HG03066 (cell line): Measurements from ENCODE around the gene TNIP1.

Experiments
- ATAC-seq: cut with Tn5 transposase; IDR thresholded peaks from one replicate; pipeline ENCODE4 v1.9.1; 2021; ENCODE audit warnings: low read depth; ENCODE audit not compliant: unreplicated experiment

TNIP1 gene

GRCh38 chr5:151026679-151027078 lies 54.2 kb downstream of the TNIP1 start:
- ATAC-seq = no peak

DNA sequence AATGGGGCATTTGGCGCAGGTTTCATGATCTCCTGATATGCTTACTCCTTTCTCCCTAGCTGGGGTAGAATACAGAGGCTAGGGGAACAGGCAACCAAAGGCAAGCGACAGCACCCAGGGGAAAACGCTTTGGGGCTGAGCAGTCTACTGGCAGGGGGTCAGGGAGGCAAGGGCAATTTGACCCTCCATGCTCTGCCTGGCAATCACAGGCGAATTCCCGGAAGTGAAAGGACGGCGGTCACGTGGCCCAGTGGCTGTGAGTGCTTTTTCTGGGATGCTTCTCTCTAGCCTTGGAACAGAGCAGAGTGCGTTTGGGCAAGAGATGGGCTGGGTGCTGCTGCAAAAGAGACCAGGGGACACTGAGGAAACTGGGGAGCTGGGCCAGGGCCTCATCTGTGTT lies 54.7 kb downstream of the TNIP1 start:
- ATAC-seq = no peak

GRCh38 chr5:151025250-151025606 lies 55.6 kb downstream of the TNIP1 start:
- ATAC-seq = no peak

DNA sequence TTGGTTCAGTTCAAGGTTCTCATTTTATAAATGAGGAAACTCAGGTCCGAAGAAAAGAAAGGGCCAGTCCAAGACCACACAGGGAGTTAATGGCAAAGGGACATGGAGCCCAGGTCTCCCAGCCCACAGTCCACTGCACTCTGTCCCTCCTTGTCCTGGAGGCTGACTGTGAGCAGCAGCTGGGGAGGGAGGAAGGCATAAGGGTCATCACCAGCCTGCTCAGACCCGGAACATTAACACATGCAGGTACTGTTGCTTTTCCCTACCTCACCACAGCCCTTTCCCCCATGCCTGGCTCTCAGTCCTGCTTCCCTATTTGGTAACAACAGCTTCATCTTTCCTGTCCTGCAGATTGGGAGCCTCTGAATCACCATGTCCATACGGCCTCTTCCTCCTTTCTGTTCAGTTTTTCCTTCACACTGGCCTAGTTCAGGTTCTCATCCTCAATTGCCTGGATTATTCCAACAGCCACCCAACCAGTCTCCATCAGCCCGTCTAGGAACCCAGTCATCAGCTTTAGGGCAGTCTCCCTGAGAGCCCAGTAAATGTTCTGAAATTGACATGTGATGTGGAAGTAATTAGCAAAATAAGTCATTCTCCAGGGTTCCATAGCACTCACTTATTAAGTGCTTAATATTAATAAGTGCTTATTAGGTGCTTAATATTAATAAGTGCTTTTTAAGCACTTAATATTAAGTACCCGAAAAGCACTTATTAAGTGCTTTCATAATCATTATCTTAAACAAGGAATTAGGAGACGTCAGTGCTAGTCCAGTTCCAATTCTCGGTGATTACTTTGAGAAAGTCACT lies 56.2 kb downstream of the TNIP1 start:
- no peak for ATAC-seq

GRCh38 chr5:151023651-151024050 lies 57.2 kb downstream of the TNIP1 start:
- ATAC-seq = no peak

GRCh38 chr5:151023047-151023615 lies 57.7 kb downstream of the TNIP1 start:
- ATAC-seq = no peak

GRCh38 chr5:151022511-151023018 lies 58.3 kb downstream of the TNIP1 start:
- no peak for ATAC-seq

- no peak for ATAC-seq
Measured at GRCh38 chr5:151021746-151022145, 59.1 kb downstream of the TNIP1 start.

DNA sequence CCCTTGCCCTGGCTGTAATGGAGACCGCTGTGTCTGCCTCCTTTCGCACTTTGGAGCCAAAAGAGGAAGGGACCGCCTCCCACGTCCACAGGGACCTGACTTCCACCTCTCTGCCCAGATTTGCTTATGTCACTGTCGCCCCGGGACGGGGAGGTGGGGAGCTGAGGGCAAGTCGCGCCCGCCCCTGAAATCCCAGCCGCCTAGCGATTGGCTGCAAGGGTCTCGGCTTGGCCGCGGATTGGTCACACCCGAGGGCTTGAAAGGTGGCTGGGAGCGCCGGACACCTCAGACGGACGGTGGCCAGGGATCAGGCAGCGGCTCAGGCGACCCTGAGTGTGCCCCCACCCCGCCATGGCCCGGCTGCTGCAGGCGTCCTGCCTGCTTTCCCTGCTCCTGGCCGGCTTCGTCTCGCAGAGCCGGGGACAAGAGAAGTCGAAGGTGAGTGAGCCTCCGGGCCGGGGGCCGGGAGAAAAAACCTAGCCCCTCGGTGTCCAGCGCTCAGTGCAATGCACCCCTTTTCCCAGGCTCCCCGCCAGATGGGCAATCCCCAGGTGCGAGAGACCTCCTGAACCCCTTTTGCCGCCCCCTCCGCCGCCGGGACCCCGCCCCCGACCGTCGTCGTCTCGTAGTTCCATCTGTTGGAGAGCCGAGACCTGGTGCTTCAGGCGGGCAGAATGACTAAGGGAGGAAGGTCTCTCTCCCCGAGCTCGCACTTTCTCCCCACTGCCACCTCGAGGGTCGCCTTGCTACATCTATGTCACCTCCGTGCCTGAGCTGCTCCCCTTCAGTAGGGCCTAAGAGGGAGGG lies 60.3 kb downstream of the TNIP1 start, which contains the start of gene GPX3:
Gene GPX3 (plus strand): TSS at position 288 of the 807 bp plus-strand sequence. CDS start 64 bp downstream, at position 352.
- no peak for ATAC-seq

DNA sequence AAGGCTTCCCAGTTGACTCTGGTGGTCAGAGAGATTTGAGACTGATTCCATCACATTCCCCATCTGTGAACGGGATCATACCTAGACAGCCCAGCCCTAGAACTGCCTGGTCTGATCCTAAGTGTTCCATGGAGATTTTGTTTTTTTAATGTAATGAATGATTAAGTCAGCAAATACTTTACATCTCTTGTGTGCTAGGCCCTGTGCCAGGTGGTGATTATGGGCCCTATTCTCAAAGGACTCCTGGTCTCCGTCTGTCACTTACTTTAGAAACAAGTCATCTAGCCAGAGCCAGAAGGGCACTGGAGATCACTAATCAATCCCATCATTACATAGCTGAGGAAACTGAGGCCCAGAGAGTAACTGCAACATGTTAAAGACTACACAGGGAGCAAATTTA lies 61.5 kb downstream of the TNIP1 start:
- no peak for ATAC-seq

DNA sequence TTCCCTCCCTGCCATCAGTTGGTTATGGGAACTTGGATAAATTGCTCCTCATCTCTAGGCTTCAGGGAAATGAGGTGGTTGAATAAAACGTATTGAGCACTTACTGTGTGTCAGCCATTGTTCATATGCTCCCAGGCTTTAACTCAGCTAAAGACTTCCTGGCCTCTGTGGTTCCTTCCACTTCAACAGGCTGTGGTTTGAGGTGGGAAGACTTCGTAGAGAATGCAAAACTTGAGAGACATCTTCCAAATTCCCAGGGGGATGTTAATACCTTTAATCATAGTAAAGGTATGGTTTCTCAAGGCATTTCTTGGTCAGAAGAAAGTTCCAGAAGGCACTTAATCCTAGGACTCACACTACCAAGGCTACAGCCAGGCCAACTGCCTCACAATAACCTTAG lies 62.0 kb downstream of the TNIP1 start:
- no peak for ATAC-seq

DNA sequence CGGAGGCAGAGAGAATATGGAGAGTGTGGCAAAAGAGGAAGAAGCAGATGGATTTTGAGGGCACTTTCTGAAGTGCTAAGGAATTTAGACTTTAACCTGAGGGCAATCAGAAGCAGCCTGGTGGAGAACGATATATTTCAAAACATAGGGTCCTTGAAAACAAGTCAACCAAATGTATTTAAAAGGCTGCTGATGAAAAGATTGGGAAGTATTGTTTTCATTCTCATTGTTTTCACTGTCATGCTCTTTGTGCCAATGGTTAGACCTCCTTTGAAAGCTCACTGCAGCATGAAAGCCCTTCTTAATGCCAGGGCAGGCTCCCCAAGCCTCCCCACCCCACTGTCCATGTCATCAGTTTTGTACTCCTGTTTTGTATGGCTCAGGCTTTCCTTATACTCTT lies 62.9 kb downstream of the TNIP1 start:
- no peak for ATAC-seq

DNA sequence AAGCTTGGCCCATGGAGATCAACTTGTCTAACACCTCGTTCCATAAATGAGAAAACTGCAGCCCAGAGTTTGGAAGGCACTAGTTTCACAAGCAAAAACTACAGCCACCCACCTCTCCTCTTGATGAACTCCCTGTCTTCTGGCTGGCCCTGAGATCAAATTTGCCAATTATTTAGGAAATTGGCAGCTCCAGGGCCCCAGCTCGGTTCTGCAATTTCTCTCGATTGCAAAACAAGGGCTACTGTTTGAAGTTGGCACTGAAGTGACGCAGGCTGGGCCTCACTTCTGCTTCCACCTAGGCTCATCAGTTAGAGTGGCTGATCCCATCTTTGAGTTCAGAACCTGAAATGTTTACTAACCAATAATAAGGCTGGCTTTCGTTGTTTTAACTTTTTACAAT lies 64.1 kb downstream of the TNIP1 start:
- no peak for ATAC-seq

DNA sequence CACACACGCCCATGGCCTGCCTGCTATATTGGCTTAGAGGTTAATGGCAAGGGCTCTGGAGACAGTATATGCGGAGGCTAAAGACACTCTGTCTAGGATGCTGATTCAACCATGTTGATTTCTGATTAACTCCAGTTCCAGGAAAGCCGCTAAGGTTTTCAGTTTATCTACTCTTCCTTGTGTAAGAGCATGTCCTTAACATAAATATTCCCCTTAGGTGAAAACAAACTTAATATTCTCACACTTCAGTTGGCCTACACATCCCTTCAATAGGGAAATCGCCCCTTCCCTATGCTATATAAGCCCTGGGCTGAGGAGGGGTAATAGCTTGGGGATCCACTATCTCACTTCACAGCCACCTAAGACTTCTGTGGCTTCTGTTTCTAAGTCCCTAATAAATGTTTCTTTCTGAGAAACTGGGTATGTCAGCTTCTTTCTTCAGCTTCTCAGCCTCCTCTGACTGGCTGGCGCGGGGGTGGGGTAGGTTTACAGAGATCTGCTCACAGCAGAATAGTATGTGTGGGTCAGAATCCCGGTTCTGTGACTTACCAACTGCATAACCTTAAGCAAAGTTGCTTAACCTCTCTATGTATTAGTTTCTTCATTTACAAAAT lies 64.8 kb downstream of the TNIP1 start:
- no peak for ATAC-seq

DNA sequence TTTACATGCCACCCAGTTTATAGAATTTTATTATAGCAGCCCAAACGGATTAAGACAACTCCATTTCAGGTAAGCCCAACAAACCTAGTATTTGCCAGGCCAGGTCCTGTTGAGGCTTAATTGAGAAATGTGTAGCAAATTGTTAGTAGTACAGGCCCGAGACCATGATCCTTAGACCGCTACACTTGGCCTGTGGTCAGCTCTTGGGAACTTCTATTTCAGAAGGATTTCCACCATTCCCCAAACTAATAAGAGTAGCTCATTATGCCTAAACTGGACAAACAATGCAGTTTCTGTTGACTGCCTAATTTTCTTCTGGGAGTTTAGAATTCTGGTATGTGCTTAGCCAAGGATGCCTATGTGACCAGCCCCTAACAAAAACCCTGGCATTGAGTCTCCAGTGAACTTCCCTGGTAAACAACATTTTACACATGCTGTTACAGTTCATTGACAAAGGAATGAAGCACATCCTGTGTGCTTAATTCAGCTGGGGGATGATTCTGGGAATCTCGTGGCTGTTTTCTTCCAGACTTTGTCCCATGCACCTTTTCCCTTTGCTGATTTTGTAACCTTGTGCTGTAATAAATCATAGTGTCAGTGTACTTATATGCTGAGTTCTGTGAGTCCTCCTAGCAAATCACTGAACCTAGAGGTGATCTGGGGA lies 66.0 kb downstream of the TNIP1 start:
- ATAC-seq = no peak

GRCh38 chr5:151012862-151013261 lies 68.0 kb downstream of the TNIP1 start:
- no peak for ATAC-seq

- no peak for ATAC-seq
Measured at GRCh38 chr5:151008906-151009305, 71.9 kb downstream of the TNIP1 start.

DNA sequence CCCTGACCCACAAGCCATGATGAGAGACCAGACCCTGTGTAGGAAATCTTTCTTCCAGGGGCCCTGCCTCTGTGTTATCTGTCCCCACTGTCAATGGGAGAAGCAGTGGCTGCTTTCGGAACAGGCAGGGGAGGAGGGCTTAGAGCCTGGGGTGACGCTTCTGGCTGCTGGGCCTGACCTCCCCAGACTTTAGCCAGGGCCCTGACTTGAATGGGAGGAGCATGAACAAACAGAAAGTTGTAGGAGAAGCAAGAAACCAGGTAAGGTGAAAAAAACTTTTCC lies 72.7 kb downstream of the TNIP1 start:
- ATAC-seq = no peak

GRCh38 chr5:151007430-151008209 lies 73.2 kb downstream of the TNIP1 start:
- no peak for ATAC-seq
